SW480 (cell line): ENCODE measurements around the gene SLC30A4.
"Not testable (repeated sequence)": the region's sequence is repeated elsewhere in the genome, so short reads cannot be mapped to it uniquely, and the experiment has no call there.

Experiments used
- DNase-seq: peaks from one replicate; pipeline ENCODE4 v3.0.0-alpha.2; 2016; ENCODE audit warnings: low spot score

The SLC30A4 gene

GRCh38 chr15:45522328-45523165, at the start of gene SLC30A4:
SLC30A4 (minus strand) TSS chr15:45522755; CDS start chr15:45522354, 401 bp downstream.
- peak; percentile 42 for DNase-seq

- no peak for DNase-seq
Observed at GRCh38 chr15:45555934-45556608, 33.5 kb upstream of the SLC30A4 start.

DNA sequence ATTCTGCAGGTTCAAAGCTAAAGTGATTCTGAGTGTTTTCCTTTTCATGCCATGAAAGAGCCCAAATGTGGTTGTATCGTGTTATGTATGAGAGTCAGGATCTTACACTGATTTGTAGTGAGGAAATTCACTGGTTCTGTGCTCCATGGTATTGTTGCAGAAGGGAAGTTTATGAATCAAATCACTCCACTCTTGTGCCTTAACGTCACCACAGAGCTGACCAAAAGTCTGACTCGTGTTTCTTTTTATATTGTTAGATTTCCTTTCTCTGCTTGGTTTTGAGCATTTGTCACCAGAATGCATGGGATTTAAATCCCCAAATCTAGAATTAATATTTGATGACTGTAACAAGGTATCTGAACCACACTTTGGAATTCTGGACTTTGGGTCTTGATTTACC, 29.1 kb upstream of the SLC30A4 start:
- no peak for DNase-seq

- no peak for DNase-seq
Observed at GRCh38 chr15:45550436-45550835, 27.9 kb upstream of the SLC30A4 start.

DNA sequence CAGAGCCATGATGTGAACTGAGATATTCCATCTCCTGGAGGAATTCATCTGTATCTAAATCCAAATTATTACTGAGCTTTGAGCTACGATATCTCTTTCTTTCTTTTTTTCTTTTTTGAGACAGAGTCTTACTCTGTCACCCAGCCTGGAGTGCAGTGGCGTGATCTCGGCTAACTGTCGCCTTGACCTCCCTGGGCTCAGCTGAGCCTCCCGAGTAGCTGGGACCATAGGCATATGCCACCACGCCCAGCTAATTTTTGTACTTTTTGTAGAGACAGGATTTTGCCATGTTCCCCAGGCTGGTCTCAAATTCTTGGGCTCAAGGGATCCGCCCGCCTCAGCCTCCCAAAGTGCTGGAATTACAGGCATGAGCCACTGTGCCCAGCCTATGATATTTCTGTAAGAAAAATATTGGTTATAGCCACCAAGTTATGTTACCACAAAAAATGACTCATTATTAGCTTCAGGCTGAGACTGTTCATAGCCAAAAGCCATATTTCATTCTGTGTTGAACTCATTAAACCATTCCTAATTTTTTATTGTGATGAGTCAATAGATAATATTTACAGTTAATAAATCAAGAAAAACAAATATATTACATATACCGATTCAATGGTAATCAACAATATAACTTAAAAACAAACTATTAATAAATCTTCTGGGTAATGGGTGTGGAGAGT, 27.1 kb upstream of the SLC30A4 start:
- DNase-seq = no peak

- DNase-seq = no peak
Observed at GRCh38 chr15:45548753-45549520, 26.4 kb upstream of the SLC30A4 start.

DNA sequence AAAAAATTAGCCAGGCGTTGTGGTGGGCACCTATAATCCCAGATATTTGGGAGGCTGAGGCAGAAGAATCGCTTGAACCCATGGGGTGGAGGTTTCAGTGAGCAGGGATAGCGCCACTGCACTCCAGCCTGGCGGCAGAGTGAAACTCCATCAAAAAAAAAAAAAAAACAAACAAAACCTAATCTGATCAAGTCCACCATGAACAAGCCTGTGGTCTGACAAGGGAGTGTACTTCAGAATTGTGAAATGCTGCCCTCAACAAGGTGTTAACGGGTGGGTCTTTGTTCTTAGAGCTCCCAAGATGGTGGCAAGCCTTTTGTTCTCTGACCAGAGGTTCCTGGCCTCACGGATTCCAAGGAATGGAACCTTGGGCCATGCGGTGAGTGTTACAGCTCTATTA, 24.2 kb upstream of the SLC30A4 start:
- no peak for DNase-seq

DNA sequence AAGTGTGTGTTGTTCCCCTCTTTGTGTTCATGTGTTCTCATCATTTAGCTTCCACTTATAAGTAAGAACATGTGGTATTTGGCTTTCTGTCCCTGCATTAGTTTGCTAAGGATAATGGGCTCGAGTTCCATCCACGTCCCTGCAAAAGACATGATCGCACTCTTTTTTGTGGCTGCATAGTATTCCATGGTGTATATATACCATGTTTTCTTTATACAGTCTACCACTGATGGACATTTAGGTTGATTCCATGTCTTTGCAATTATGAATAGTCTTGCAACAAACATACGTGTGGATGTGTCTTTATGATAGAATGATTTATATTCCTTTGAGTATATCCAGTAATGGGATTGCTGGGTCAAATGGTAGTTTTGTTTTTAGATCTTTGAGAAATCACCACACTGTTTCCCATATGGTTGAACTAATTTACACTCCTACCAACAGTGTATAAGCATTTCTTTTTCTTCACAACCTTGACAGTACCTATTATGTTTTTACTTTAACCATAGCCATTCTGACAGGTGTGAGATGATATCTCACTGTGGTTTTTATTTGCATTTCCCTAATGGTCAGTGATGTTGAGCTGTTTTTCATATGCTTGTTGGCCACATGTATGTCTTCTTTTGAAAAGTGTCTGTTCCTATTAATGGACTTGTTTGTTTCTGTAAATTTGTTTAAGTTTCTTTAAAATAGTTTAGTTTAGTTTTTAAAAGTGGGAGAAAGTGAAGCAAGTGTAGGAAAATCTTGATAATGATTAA, 21.9 kb upstream of the SLC30A4 start:
- no peak for DNase-seq

DNA sequence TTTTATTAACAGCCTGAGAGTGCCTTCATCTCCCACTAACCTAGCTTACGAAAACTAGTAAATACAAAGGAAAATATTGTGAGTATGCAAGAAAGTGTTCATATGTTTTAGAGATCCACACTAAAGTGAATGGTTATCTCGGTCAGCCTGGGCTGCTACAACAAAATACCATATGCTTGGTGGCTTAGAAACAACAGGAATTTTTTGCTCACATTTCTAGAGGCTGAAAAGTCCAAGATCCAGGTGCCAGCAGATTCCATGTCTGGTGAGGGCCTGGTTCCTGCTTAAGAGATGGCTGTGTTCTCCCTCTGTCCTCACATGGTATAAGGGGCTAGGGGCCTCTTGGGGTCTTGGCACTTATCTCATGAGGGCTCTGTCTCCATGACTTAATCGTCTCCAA, 20.5 kb upstream of the SLC30A4 start:
- no peak for DNase-seq

DNA sequence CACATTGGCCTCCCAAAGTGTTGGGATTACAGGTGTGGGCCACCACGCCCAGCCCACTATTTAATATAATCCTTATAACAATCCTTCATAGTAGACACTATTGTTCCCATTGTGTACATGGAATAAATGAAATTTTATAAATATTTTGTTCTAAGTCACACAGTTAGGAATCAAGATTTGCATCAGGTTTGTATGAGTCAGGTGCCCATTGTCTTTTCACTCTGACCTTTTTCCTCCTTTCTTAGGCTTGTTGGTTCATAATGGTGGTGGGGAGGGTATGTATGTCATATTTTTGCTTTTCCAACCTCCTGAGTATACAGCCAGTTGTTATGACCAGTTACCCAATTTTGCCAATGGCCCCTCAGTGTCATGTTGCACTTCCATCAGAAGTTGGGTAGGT, 18.0 kb upstream of the SLC30A4 start:
- no peak for DNase-seq

DNA sequence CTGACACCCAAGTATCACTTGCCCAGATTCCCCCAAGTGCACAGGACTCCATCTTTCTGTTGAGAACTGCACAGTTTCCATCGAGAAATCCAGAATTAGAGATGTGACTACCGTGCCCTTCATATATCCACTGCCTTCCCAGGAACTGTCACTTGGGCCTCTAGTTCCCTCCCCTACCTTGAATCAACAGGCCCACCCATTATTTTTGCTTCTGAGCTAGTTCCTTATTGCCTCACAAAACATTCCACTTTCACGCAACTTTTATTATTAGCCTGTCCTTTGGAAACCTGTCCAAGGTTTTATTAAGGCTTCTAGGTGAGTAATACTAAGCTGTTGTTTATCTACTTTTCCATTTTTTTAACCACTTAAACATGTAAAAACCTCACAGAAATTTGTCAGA, 17.1 kb upstream of the SLC30A4 start:
- DNase-seq = no peak

- DNase-seq = no peak
Observed at GRCh38 chr15:45536934-45537333, 14.4 kb upstream of the SLC30A4 start.

DNA sequence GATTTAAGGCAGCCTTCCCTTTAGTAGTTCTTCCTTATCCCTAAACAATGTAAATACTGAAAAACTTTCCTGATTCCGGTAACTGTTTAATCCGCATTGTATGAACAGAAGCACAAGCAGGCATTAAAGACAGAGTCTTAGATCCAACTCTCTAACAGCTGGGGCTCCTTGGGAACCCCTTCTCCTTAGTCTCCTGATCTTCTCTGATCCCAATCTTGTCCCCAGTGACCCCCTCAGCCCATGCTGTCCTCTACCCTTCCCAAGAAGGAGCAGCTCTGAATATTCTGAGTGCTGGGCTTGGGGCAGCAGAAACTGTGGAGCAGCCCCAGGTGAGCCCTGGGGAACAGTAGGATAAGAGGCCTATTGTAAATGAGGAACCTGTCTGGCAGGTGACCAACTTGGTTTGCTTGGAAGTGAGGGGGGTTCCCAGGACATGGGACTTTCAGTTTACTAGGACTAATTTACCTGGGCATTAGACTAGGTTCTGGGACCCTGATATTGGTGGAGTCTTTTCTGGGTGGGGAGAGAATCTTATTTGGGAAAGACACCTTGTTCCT, 13.0 kb upstream of the SLC30A4 start:
- DNase-seq = no peak

- no peak for DNase-seq
Observed at GRCh38 chr15:45534821-45535220, 12.3 kb upstream of the SLC30A4 start.

GRCh38 chr15:45532892-45533291, 10.3 kb upstream of the SLC30A4 start:
- DNase-seq = not testable (repeated sequence)

- DNase-seq = no peak
Observed at GRCh38 chr15:45529613-45530012, 7.1 kb upstream of the SLC30A4 start.

GRCh38 chr15:45527086-45527485, 4.5 kb upstream of the SLC30A4 start:
- no peak for DNase-seq

- DNase-seq = peak; percentile 50
Observed at GRCh38 chr15:45523166-45523460, 558 bp upstream of the SLC30A4 start.

- peak; percentile 31 for DNase-seq
Observed at GRCh38 chr15:45521596-45522327, 793 bp downstream of the SLC30A4 start.

DNA sequence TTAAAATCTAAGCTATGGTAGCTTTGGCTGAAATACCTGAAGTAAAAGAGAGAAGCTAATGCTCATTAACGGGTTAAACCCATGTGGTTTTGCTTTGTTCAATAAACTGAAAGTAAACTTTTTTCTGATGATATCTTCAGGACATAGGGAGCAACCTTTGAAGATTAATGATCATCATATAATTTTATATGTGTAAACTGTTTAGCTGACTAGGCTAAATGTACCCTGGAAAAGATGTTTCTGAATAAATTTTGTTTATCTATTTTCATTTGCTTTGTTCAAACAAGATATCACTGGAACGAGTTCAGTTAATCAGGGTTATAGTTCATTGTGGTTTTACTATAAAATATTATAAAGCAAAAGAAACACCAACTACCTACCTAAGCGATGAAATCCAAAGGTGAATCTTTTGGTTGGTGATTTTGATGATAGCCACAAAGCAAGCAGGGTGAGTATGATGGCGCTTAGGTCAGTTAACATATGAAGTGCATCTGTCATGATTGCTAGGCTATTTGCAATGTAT, 11.7 kb downstream of the SLC30A4 start:
- no peak for DNase-seq
